NCI-H146 treated with DMSO at 0.1 percent for 48 hours (cell line): ENCODE data around the gene PLCB1.

Experiments
- DNase-seq: peaks from one replicate; lab custom pipeline; 2025; ENCODE audit not compliant: unreplicated experiment; lab: John Stamatoyannopoulos, UW

PLCB1 gene

GRCh38 chr20:8854571-8854970 lies 722.5 kb downstream of the PLCB1 start:
- DNase-seq = no peak

DNA sequence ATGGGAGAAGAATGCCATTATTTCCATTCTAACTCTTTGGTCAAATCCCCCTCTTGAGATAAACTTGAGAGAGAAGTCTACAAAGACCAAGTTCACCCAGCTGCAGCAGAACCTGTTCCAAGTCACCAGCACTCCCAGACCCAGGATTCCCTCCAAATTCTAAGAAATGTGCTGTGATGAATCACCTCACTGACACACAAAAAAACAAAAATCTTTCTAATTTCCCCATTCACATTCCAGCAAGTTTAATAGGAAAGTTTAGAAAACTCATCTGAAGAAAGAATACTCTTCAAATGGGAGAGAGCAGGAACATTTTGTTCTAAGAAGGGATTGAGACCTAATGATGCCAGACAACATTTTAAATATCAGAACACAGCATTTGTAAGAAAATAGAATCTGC lies 723.2 kb downstream of the PLCB1 start:
- no peak for DNase-seq

- no peak for DNase-seq
These were observed 724.6 kb downstream of the PLCB1 start for GRCh38 chr20:8856668-8857067.

- DNase-seq = no peak
These were observed 726.2 kb downstream of the PLCB1 start for GRCh38 chr20:8858181-8858787.

DNA sequence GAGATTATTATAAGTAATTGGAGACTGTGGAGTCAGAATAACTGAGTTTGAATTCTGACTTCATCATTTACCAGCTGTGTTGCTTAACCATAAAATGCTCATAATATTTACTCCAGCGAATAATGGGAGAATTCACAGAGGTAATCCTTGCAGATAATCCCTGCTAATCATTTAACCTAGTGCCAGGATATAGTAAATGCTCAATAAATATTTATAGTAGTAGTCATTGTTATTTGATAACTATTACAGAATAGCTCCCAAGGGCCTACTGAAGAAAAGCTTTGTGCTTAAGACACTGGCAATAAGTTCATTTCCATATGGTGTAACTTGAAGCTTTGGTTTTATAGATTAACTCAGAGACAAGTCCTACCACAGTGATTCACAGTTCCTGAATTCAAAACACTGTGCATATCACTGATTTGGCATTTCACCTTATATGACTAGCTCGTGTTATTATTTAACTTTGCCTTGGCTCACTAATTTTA lies 728.0 kb downstream of the PLCB1 start:
- no peak for DNase-seq

DNA sequence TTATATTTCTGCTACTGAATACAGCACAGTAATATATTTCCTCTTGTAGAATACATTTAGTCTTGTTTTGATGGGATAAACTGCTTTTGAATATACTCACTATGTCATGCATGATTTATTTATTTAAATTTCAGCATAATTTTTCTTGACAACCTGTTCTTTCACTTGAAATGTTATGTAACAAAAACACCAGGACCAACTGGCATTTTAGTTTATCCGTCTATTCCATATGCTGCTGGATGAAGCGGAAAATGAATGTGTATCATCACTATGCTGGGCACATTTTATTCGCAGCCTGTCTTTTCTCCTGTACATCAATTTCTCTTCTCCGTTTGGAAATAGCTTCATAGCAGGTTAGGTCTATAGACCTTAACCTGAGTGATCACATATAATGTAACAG lies 730.0 kb downstream of the PLCB1 start:
- no peak for DNase-seq

GRCh38 chr20:8865636-8866035 lies 733.6 kb downstream of the PLCB1 start:
- DNase-seq = no peak

GRCh38 chr20:8867038-8867740 lies 735.1 kb downstream of the PLCB1 start:
- DNase-seq = peak; percentile 97

- no peak for DNase-seq
These were observed 738.6 kb downstream of the PLCB1 start for GRCh38 chr20:8870652-8871051.

GRCh38 chr20:8874437-8874836 lies 742.4 kb downstream of the PLCB1 start:
- no peak for DNase-seq

- DNase-seq = no peak
These were observed 743.5 kb downstream of the PLCB1 start for GRCh38 chr20:8875586-8875985.

GRCh38 chr20:8876366-8876765 lies 744.3 kb downstream of the PLCB1 start:
- no peak for DNase-seq

DNA sequence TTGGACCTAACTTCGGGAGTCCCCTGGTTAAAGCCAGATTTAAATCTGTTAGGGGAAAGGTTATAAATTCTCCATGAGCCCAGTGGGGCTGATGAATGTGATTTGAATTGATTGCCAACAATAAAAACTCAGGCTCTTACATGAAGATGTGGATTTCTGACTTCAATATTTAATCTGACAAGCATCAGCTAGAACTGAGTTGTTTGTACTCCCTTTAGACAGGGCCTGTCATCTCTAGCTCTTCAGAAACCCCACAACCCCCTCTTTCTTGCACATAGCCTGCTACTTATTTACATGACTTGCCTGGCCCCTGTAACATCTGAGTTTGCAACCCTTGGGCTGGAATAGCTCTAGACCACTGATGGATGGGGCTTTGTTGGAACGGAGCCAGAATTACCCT lies 745.2 kb downstream of the PLCB1 start:
- no peak for DNase-seq

DNA sequence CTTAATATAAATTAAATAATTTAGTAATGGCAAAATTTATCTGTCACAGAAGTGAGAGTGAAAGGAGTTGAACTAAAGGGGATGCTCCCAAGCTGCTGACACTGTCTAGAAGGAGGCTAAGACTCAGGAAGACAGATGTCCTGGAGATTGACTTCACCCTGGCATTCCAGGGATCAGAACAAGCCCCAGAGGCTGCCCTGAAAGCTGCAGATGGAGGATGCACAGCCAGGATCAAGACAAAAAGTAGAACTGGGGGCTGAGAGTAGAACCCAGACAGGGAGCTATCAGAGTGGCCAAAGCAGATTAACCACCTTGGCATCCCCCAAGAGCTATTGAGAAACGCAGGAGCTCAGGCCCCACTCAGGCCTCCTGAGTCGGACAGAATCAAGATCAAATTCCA lies 747.6 kb downstream of the PLCB1 start:
- DNase-seq = no peak

DNA sequence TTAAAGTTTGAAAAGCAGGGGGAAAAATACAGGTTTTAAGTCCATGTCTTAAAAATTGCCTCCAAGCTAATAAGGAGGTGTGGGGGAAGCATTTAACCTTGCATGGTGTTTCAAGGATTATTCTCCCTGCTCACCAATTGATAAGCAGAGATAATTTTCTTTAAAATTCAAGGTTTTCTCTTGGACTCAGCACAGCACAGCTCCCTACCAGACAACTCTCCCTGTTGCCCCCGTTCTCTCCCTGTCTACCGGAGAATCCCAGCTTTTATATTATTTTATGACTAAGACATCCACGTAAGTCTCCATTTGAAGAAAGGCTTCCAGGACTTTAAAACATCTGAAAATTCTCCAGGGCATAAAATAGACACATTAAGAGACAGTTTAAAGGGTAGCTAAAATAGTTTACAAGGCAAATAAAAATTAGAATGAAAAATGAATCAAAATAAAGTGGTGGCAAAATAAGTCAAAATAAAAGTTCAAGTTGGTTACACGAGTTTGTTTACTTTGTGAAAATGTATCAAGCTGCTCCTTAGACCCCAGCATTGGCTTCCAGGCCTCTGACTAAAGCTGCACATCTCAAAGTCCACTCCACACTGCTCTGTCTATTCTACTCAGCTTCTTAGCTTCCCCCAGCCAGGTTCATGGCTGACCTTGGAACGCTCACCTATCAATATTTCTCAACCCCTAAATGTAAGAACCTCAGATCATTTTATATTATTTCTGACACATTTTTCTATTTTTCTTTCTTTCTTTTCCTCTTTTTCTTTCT lies 748.2 kb downstream of the PLCB1 start:
- no peak for DNase-seq

DNA sequence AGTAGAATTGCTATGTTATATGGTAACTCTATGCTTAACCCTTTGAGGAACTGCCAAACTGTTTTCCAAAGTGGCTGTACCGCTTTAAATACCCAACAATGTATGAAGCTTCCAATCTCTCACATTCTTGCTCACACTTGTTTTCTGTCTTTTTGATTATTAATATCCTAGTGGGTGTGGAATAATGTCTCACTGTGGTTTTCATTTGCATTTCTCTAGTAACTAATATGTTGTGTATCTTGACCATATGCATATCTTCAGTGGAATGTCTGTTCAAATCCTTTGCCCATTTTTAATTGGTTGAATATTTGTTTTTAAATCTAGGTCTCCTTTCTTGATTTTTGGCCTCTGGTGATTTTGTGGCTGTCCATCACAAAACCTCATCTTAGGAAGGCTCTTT lies 759.0 kb downstream of the PLCB1 start:
- DNase-seq = no peak

GRCh38 chr20:8895472-8895871 lies 763.4 kb downstream of the PLCB1 start:
- DNase-seq = no peak

DNA sequence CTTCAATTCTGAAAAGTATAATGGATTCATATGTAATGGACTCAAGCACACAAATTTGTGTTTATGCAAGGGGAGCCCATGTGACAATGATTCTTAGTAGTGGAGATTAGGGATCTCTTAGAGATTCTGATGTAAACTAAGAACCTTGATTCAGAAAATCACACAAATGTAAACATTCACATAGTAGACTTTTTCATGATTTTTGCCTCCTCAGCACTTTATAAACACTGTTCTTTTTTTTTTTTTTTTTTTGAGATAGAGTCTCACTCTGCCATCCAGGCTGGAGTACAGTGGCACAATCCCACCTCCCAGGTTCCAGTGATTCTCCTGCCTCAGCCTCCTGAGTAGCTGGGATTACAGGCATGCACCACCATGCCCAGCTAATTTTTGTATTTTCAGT lies 766.8 kb downstream of the PLCB1 start:
- no peak for DNase-seq

DNA sequence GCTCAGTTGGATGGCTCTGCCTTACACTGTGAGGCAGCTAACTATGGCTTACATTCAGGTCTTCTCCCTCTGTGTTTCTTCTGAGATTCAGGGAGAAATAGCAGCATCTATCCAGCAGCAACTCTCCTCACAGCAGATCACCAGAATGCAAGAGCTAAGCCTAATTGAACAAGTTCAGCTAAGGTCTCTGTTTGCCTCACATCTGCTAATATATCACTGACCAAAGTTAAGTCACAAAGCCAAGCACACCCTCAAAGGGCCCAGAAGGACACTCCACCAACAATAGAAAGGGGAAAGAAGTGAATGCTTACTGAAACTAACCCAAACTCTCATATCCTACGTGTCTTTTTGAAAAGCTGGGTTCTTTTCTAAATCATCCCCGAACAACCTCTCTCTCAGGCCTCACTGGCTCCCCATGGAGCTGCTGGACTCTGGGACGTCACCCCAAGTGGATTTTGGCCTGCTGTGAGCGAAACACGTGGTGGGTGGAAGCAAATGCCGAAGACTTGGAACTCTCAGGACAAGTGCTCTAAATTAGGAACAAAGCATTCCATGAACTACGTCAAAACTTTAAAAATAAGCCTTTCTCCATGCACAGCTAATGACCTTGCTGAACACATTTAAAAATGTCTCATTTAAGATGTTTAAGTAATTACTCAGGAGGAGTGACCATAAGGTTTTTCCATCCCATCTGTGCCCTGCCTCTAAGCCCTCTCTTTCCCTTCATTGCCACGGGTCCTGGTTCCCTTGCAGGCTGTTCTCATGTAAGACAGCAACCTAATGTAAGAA lies 769.4 kb downstream of the PLCB1 start:
- no peak for DNase-seq

DNA sequence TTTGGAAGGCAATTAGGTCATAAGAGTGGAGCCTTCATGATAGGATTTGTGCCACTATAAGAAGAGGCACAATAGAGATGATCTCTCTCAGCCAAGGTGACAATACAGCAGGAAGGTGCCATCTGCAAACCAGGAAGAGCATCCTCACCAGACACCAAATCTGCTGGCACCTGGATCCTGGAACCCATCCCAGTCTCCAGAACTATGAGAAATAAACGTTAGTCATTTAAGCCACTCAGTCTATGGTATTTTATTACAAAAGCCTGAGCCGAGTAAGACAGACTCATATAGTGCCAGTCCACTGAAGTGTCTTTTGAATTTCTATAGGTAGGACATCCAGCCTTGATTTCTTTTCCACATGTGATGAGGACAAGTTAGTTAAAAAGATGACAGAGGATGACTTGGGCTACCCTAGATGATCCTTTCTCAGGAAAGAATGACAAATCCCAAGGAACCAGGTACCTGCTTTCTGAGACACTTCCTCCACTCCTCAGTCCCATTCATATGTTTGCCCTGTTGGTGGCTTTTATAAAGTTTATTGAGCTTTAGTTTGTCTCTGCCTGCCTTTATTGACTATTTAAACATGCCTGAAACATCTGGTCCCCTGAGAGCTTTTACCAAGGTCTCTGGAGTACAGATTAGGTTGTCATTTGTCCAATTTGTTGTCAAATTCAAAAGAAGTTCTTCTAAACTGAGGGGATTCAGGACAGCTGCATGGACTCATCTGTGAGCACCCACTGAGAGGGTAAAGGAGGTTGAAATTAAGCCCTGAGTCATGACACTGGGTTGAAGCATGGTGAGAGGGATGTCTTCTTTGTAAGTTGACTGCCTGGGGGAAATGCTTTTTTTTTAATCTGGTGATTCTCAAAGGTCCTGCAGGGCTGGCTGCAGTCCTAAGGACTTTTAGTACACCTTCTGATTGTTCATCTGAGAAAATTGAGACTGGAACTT lies 771.9 kb downstream of the PLCB1 start:
- DNase-seq = peak; percentile 65
